HG03378 (cell line): ENCODE data around the gene CANX.
"Not testable (repeated sequence)": the region's sequence is repeated elsewhere in the genome, so short reads cannot be mapped to it uniquely, and the experiment has no call there.

Experiments
- ATAC-seq: cut with Tn5 transposase; IDR thresholded peaks from one replicate; pipeline ENCODE4 v1.9.1; 2021; ENCODE audit warnings: mild to moderate bottlenecking, moderate library complexity; ENCODE audit not compliant: unreplicated experiment

The CANX gene

GRCh38 chr5:179697993-179698934 lies 503 bp upstream of the CANX start:
- peak; percentile 83 for ATAC-seq

- no peak for ATAC-seq
Measured at GRCh38 chr5:179699616-179700237, 960 bp downstream of the CANX start.

GRCh38 chr5:179700401-179700918 lies 1.7 kb downstream of the CANX start:
- ATAC-seq: no peak

- no peak for ATAC-seq
Measured at GRCh38 chr5:179716286-179716685, 17.5 kb downstream of the CANX start.

- no peak for ATAC-seq
Measured at GRCh38 chr5:179720222-179720621, 21.5 kb downstream of the CANX start.

- ATAC-seq: no peak
Measured at GRCh38 chr5:179724163-179724562, 25.4 kb downstream of the CANX start.

- ATAC-seq: no peak
Measured at GRCh38 chr5:179727106-179727505, 28.3 kb downstream of the CANX start.

- no peak for ATAC-seq
Measured at GRCh38 chr5:179729303-179729702, 30.5 kb downstream of the CANX start.

- ATAC-seq: no peak
Measured at GRCh38 chr5:179729727-179730126, 31.0 kb downstream of the CANX start.

GRCh38 chr5:179730356-179730755 lies 31.6 kb downstream of the CANX start:
- no peak for ATAC-seq

GRCh38 chr5:179730852-179731251 lies 32.1 kb downstream of the CANX start:
- no peak for ATAC-seq

GRCh38 chr5:179731791-179732411 lies 33.1 kb downstream of the CANX start:
- ATAC-seq: peak; percentile 25

GRCh38 chr5:179732412-179732917 lies 33.7 kb downstream of the CANX start, which contains the start of gene MAML1:
MAML1 (plus strand) TSS chr5:179732822; CDS start chr5:179733113, 291 bp downstream.
- peak; percentile 92 for ATAC-seq

GRCh38 chr5:179732918-179733771 lies 34.4 kb downstream of the CANX start:
- ATAC-seq: peak; percentile 11

GRCh38 chr5:179733772-179734126 lies 35.0 kb downstream of the CANX start:
- no peak for ATAC-seq

- ATAC-seq: no peak
Measured at GRCh38 chr5:179734536-179735164, 35.9 kb downstream of the CANX start.

GRCh38 chr5:179738742-179739141 lies 40.0 kb downstream of the CANX start:
- no peak for ATAC-seq

GRCh38 chr5:179744106-179744505 lies 45.3 kb downstream of the CANX start:
- not testable (repeated sequence) for ATAC-seq

GRCh38 chr5:179746872-179747271 lies 48.1 kb downstream of the CANX start:
- no peak for ATAC-seq

- ATAC-seq: no peak
Measured at GRCh38 chr5:179747811-179748210, 49.0 kb downstream of the CANX start.
